ENCODE results near the gene BNIP5. TPM values are rescaled to one million over a fixed set of nuclear protein-coding genes. Genes with fewer than 3 reads are reported as not detected.

BNIP5 gene
- total RNA-seq, 1 donor from 2014 or later, result not detected

GRCh38 chr6:36362551-36363370, 26.1 kb upstream of the BNIP5 start:
- Mint-ChIP-seq H3K9me3 (no peaks in the 10 kb centered on the region), H3K27ac (no peak overlapping the region), H3K36me3 (no peaks in the 10 kb centered on the region), H3K27me3 (ENCODE audit: insufficient read depth, low read depth) (peaks cover 5% of the 10 kb centered on the region), H3K4me3 (no peak overlapping the region), H3K4me1 (peaks cover 19% of the 10 kb centered on the region)
- no peak for DNase-seq (ENCODE audit: low spot score)
- H3K4me2 ChIP-seq, result no peak overlapping the region
- H4K20me1 ChIP-seq (ENCODE audit: low read depth), result no peaks in the 10 kb centered on the region
- H2AFZ ChIP-seq (replicated peaks), result no peak overlapping the region
- no peak for TF ChIP-seq EZH2phosphoT487 (IDR thresholded peaks at IDR 0.05)
- TF ChIP-seq EZH2 (IDR thresholded peaks at IDR 0.05), result no peak
- no peak for TF ChIP-seq CTCF (IDR thresholded peaks at IDR 0.05)
- H3K4me3 ChIP-seq, result no peak overlapping the region
- H3K27me3 ChIP-seq, result no peaks in the 10 kb centered on the region
- no peak overlapping the region for H3K9ac ChIP-seq
- H3K36me3 ChIP-seq, result no peaks in the 10 kb centered on the region
- H3K9me3 ChIP-seq (ENCODE audit: low read depth), result no peaks in the 10 kb centered on the region
- peaks cover 8% of the 10 kb centered on the region for H3K4me1 ChIP-seq
- no peaks in the 10 kb centered on the region for H3F3A ChIP-seq (ENCODE audit: low read depth)
- no peak overlapping the region for H3K27ac ChIP-seq
- no peaks in the 10 kb centered on the region for H3K79me2 ChIP-seq (ENCODE audit: low read depth)

- Histone ChIP-seq H4K20me1 (ENCODE audit: low read depth) (no peaks in the 10 kb centered on the region), H3K4me3 (no peak overlapping the region), H3K4me2 (no peak overlapping the region), H3K9me3 (ENCODE audit: low read depth) (no peaks in the 10 kb centered on the region), H3K36me3 (no peaks in the 10 kb centered on the region), H3K79me2 (ENCODE audit: low read depth) (no peaks in the 10 kb centered on the region), H3K4me1 (peaks cover 8% of the 10 kb centered on the region), H3K27me3 (no peaks in the 10 kb centered on the region), H3K27ac (no peak overlapping the region), H3K9ac (no peak overlapping the region), H3F3A (ENCODE audit: low read depth) (no peaks in the 10 kb centered on the region), H2AFZ (replicated peaks) (no peak overlapping the region)
- H3K4me1 Mint-ChIP-seq, result peaks cover 19% of the 10 kb centered on the region
- H3K27me3 Mint-ChIP-seq (ENCODE audit: insufficient read depth, low read depth), result peaks cover 5% of the 10 kb centered on the region
- no peaks in the 10 kb centered on the region for H3K36me3 Mint-ChIP-seq
- no peaks in the 10 kb centered on the region for H3K9me3 Mint-ChIP-seq
- TF ChIP-seq CTCF (IDR thresholded peaks at IDR 0.05) (no peak), EZH2 (IDR thresholded peaks at IDR 0.05) (no peak)
- no peak for DNase-seq (ENCODE audit: low spot score)
- no peak overlapping the region for H3K27ac Mint-ChIP-seq
- H3K4me3 Mint-ChIP-seq, result no peak overlapping the region
These were observed 24.4 kb upstream of the BNIP5 start for GRCh38 chr6:36361071-36361470.

GRCh38 chr6:36360241-36361054, 23.8 kb upstream of the BNIP5 start:
- no peak overlapping the region for H3K4me3 ChIP-seq
- H3K27ac ChIP-seq, result no peak overlapping the region
- peak; percentile 90 for DNase-seq (ENCODE audit: low spot score)
- H3K9me3 Mint-ChIP-seq, result no peaks in the 10 kb centered on the region
- no peaks in the 10 kb centered on the region for H4K20me1 ChIP-seq (ENCODE audit: low read depth)
- H3K4me3 Mint-ChIP-seq, result no peak overlapping the region
- H3K27me3 Mint-ChIP-seq (ENCODE audit: insufficient read depth, low read depth), result peaks cover 5% of the 10 kb centered on the region
- H3K79me2 ChIP-seq (ENCODE audit: low read depth), result no peaks in the 10 kb centered on the region
- H3K4me2 ChIP-seq, result no peak overlapping the region
- H3K9me3 ChIP-seq (ENCODE audit: low read depth), result no peaks in the 10 kb centered on the region
- H3K27ac Mint-ChIP-seq, result no peak overlapping the region
- peak overlapping the region; percentile 81 for H2AFZ ChIP-seq (replicated peaks)
- no peaks in the 10 kb centered on the region for H3K36me3 ChIP-seq
- H3K9ac ChIP-seq, result no peak overlapping the region
- no peaks in the 10 kb centered on the region for H3K36me3 Mint-ChIP-seq
- H3K4me1 Mint-ChIP-seq, result peaks cover 19% of the 10 kb centered on the region
- TF ChIP-seq EZH2phosphoT487 (IDR thresholded peaks at IDR 0.05) (no peak), EZH2 (IDR thresholded peaks at IDR 0.05) (no peak), CTCF (IDR thresholded peaks at IDR 0.05) (peak; percentile 79)
- no peaks in the 10 kb centered on the region for H3F3A ChIP-seq (ENCODE audit: low read depth)
- H3K27me3 ChIP-seq, result no peaks in the 10 kb centered on the region
- peaks cover 8% of the 10 kb centered on the region for H3K4me1 ChIP-seq
